HG03469 (cell line): Measurements from ENCODE around the gene PTPRE.

Source experiments
- ATAC-seq: cut with Tn5 transposase; IDR thresholded peaks from one replicate; pipeline ENCODE4 v1.9.1; 2021; ENCODE audit warnings: mild to moderate bottlenecking, moderate library complexity, moderate number of reproducible peaks; ENCODE audit not compliant: unreplicated experiment

PTPRE gene

GRCh38 chr10:128068398-128069285 lies 161.7 kb downstream of the PTPRE start:
- ATAC-seq: no peak

GRCh38 chr10:128069351-128070051 lies 162.6 kb downstream of the PTPRE start:
- peak; percentile 31 for ATAC-seq

GRCh38 chr10:128070161-128070560 lies 163.3 kb downstream of the PTPRE start:
- no peak for ATAC-seq

GRCh38 chr10:128070721-128071416 lies 164.0 kb downstream of the PTPRE start:
- no peak for ATAC-seq

GRCh38 chr10:128071417-128071782 lies 164.5 kb downstream of the PTPRE start:
- no peak for ATAC-seq

- no peak for ATAC-seq
These were observed 165.1 kb downstream of the PTPRE start for GRCh38 chr10:128072046-128072445.

GRCh38 chr10:128072941-128073645 lies 166.2 kb downstream of the PTPRE start:
- no peak for ATAC-seq

GRCh38 chr10:128073890-128074289 lies 167.0 kb downstream of the PTPRE start:
- ATAC-seq: no peak

- ATAC-seq: no peak
These were observed 167.7 kb downstream of the PTPRE start for GRCh38 chr10:128074589-128074988.

- no peak for ATAC-seq
These were observed 170.4 kb downstream of the PTPRE start for GRCh38 chr10:128077155-128077875.

GRCh38 chr10:128078136-128078969 lies 171.4 kb downstream of the PTPRE start:
- peak; percentile 54 for ATAC-seq

- no peak for ATAC-seq
These were observed 173.3 kb downstream of the PTPRE start for GRCh38 chr10:128080231-128080630.

- no peak for ATAC-seq
These were observed 173.7 kb downstream of the PTPRE start for GRCh38 chr10:128080641-128081040.

- no peak for ATAC-seq
These were observed 174.3 kb downstream of the PTPRE start for GRCh38 chr10:128081222-128081621.

GRCh38 chr10:128081720-128082119 lies 174.8 kb downstream of the PTPRE start:
- no peak for ATAC-seq

- no peak for ATAC-seq
These were observed 176.4 kb downstream of the PTPRE start for GRCh38 chr10:128083191-128083895.

GRCh38 chr10:128084364-128084763 lies 177.5 kb downstream of the PTPRE start:
- ATAC-seq: no peak

GRCh38 chr10:128084991-128085390 lies 178.1 kb downstream of the PTPRE start:
- ATAC-seq: no peak
